Measurements from ENCODE around the gene HJURP.
A peak's percentile ranks its signal among the peaks of the same experiment; 100 is the strongest.
"Not testable (repeated sequence)": the region's sequence is repeated elsewhere in the genome, so short reads cannot be mapped to it uniquely, and the experiment has no call there.

Gene HJURP

GRCh38 chr2:233854241-233854981 is at the start of gene HJURP:
Gene HJURP, minus strand, starts transcription at chr2:233854535. Its CDS starts 35 bp downstream, at chr2:233854500.
- DNase-seq (ENCODE audit: low spot score), result peak; percentile 100

- no peak for DNase-seq (ENCODE audit: low spot score)
Measured at GRCh38 chr2:233901884-233902283, 47.5 kb upstream of the HJURP start.

GRCh38 chr2:233901367-233901766 is 47.0 kb upstream of the HJURP start:
- DNase-seq (ENCODE audit: low spot score), result no peak

GRCh38 chr2:233896253-233896652 is 41.9 kb upstream of the HJURP start:
- DNase-seq (ENCODE audit: low spot score), result not testable (repeated sequence)

GRCh38 chr2:233892793-233893192 is 38.5 kb upstream of the HJURP start:
- DNase-seq (ENCODE audit: low spot score), result no peak

- no peak for DNase-seq (ENCODE audit: low spot score)
Measured at GRCh38 chr2:233882353-233882752, 28.0 kb upstream of the HJURP start.

- not testable (repeated sequence) for DNase-seq (ENCODE audit: low spot score)
Measured at GRCh38 chr2:233872125-233872524, 17.8 kb upstream of the HJURP start.

- DNase-seq (ENCODE audit: low spot score), result no peak
Measured at GRCh38 chr2:233871432-233871831, 17.1 kb upstream of the HJURP start.

GRCh38 chr2:233867993-233868532 is 13.7 kb upstream of the HJURP start, which contains the start of gene MSL3B:
Gene MSL3B, minus strand, starts transcription at chr2:233868386.
- DNase-seq (ENCODE audit: low spot score), result peak; percentile 80

GRCh38 chr2:233866479-233866878 is 12.1 kb upstream of the HJURP start:
- no peak for DNase-seq (ENCODE audit: low spot score)

GRCh38 chr2:233865838-233866237 is 11.5 kb upstream of the HJURP start:
- DNase-seq (ENCODE audit: low spot score), result no peak

GRCh38 chr2:233862261-233862768 is 8.0 kb upstream of the HJURP start:
- no peak for DNase-seq (ENCODE audit: low spot score)

- DNase-seq (ENCODE audit: low spot score), result no peak
Measured at GRCh38 chr2:233858331-233858730, 4.0 kb upstream of the HJURP start.

GRCh38 chr2:233857511-233858141 is 3.3 kb upstream of the HJURP start:
- DNase-seq (ENCODE audit: low spot score), result no peak

- DNase-seq (ENCODE audit: low spot score), result no peak
Measured at GRCh38 chr2:233856184-233856583, 1.8 kb upstream of the HJURP start.

- DNase-seq (ENCODE audit: low spot score), result no peak
Measured at GRCh38 chr2:233855345-233855744, 1.0 kb upstream of the HJURP start.

GRCh38 chr2:233853883-233854240 is 473 bp downstream of the HJURP start:
- DNase-seq (ENCODE audit: low spot score), result no peak

GRCh38 chr2:233853353-233853752 is 982 bp downstream of the HJURP start:
- DNase-seq (ENCODE audit: low spot score), result no peak

- DNase-seq (ENCODE audit: low spot score), result no peak
Measured at GRCh38 chr2:233852056-233852455, 2.3 kb downstream of the HJURP start.

- DNase-seq (ENCODE audit: low spot score), result no peak
Measured at GRCh38 chr2:233851169-233851568, 3.2 kb downstream of the HJURP start.

GRCh38 chr2:233850745-233851144 is 3.6 kb downstream of the HJURP start:
- no peak for DNase-seq (ENCODE audit: low spot score)

- DNase-seq (ENCODE audit: low spot score), result no peak
Measured at GRCh38 chr2:233849607-233850271, 4.6 kb downstream of the HJURP start.

- no peak for DNase-seq (ENCODE audit: low spot score)
Measured at GRCh38 chr2:233848276-233848675, 6.1 kb downstream of the HJURP start.

Measured in AG08395 (cell line).